Measurements from ENCODE around the gene LDB2.

LDB2 gene

DNA sequence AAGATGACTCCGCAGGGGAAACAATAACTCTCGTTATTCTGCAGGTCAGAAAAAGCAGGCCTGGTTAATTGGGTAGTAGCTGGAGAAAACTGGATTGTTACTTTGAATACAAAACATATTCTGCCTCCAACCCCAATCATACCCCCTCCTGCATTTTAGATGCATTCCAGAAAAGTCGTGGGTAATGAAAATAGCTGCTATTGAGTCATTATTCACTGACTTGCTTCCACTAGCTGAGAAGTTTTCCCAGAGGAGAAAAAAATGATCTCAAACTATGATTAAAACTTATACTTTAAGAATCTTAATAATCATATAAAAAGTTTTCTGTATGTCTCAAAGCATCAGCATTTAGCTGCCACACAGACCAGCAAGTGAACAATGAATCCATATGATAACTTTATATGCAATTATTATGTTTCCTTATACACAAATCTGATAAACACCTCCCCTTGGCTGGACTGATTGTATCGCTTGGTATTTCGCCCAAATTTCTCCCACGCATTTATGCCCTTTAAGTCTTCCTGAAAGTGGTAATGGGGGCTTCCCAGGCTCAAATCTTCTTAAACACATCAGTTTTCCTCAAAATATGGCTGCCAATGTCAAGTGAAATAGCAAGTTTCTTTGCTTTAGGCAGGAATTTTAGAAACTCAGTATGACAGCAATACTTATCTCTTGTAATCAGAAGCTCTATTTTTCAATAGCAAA lies 181.0 kb downstream of the LDB2 start:
- TF ChIP-seq EGR1 (IDR thresholded peaks at IDR 0.05), result no peak
- no peak for TF ChIP-seq TCF12 (IDR thresholded peaks at IDR 0.05; ENCODE audit: low read depth)
- no peak for TF ChIP-seq CREB1 (IDR thresholded peaks at IDR 0.05; ENCODE audit: low read depth)
- TF ChIP-seq YY1 (IDR thresholded peaks at IDR 0.05; ENCODE audit: low read depth), result no peak
- no peak for TF ChIP-seq TAF1 (IDR thresholded peaks at IDR 0.05; ENCODE audit: low read depth)
- no peak for TF ChIP-seq NFIC (IDR thresholded peaks at IDR 0.05)
- TF ChIP-seq ZBTB7A (IDR thresholded peaks at IDR 0.05; ENCODE audit: low read depth), result no peak

- TF ChIP-seq RAD21 (IDR thresholded peaks at IDR 0.05; ENCODE audit: low read depth) (no peak), ZBTB7A (IDR thresholded peaks at IDR 0.05; ENCODE audit: low read depth) (no peak), TEAD4 (IDR thresholded peaks at IDR 0.05) (no peak), TAF1 (IDR thresholded peaks at IDR 0.05; ENCODE audit: low read depth) (no peak), YY1 (IDR thresholded peaks at IDR 0.05; ENCODE audit: low read depth) (no peak)
These were observed 183.0 kb downstream of the LDB2 start for GRCh38 chr4:16715482-16715881.

DNA sequence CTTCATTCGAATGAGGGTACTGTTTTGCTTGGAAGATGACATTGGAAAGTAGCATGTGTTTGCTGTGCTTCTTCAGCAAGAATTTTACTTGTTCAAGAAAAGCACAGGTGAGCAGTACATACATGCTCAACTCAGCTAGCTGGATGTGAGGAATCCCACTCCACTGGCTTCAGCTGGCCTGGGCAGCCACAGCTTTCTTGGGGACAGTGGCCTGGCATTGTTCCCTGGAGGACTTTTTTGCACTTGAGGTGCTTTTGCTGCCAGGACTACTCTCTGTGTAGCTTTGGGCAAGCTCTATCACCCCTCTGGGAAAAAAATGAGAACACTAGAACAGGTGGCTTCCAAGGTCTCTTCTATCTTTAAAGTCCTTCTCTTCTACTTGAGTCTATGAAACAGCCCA lies 184.3 kb downstream of the LDB2 start:
- no peak for TF ChIP-seq EGR1 (IDR thresholded peaks at IDR 0.05)
- TF ChIP-seq, protein P1, sequence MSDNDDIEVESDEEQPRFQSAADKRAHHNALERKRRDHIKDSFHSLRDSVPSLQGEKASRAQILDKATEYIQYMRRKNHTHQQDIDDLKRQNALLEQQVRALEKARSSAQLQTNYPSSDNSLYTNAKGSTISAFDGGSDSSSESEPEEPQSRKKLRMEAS (IDR thresholded peaks at IDR 0.05), result no peak
- TF ChIP-seq CEBPB (IDR thresholded peaks at IDR 0.05), result no peak
- no peak for TF ChIP-seq YY1 (IDR thresholded peaks at IDR 0.05; ENCODE audit: low read depth)

GRCh38 chr4:16713696-16714095 lies 184.7 kb downstream of the LDB2 start:
- TF ChIP-seq EP300 (IDR thresholded peaks at IDR 0.05; ENCODE audit: borderline replicate concordance), result no peak
- no peak for TF ChIP-seq TCF12 (IDR thresholded peaks at IDR 0.05; ENCODE audit: low read depth)
- TF ChIP-seq TEAD4 (IDR thresholded peaks at IDR 0.05), result no peak
- no peak for TF ChIP-seq CEBPB (IDR thresholded peaks at IDR 0.05)
- TF ChIP-seq FOXM1 (IDR thresholded peaks at IDR 0.05; ENCODE audit: borderline replicate concordance, low read depth), result no peak
- no peak for TF ChIP-seq CREB1 (IDR thresholded peaks at IDR 0.05; ENCODE audit: low read depth)
- no peak for TF ChIP-seq ZBTB7A (IDR thresholded peaks at IDR 0.05; ENCODE audit: low read depth)
- no peak for TF ChIP-seq RAD21 (IDR thresholded peaks at IDR 0.05; ENCODE audit: low read depth)
- no peak for TF ChIP-seq REST (IDR thresholded peaks at IDR 0.05; ENCODE audit: low read depth)
- no peak for TF ChIP-seq EGR1 (IDR thresholded peaks at IDR 0.05)
- TF ChIP-seq NFIC (IDR thresholded peaks at IDR 0.05), result no peak
- no peak for TF ChIP-seq YY1 (IDR thresholded peaks at IDR 0.05; ENCODE audit: low read depth)
- TF ChIP-seq, protein P1 (IDR thresholded peaks at IDR 0.05), result no peak
- no peak for TF ChIP-seq TAF1 (IDR thresholded peaks at IDR 0.05; ENCODE audit: low read depth)
- TF ChIP-seq, protein P2, sequence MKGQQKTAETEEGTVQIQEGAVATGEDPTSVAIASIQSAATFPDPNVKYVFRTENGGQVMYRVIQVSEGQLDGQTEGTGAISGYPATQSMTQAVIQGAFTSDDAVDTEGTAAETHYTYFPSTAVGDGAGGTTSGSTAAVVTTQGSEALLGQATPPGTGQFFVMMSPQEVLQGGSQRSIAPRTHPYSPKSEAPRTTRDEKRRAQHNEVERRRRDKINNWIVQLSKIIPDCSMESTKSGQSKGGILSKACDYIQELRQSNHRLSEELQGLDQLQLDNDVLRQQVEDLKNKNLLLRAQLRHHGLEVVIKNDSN (IDR thresholded peaks at IDR 0.05), result no peak

GRCh38 chr4:16713271-16713670 lies 185.2 kb downstream of the LDB2 start:
- TF ChIP-seq, protein P1 (IDR thresholded peaks at IDR 0.05), result no peak
- TF ChIP-seq ZBTB7A (IDR thresholded peaks at IDR 0.05; ENCODE audit: low read depth), result no peak
- TF ChIP-seq YY1 (IDR thresholded peaks at IDR 0.05; ENCODE audit: low read depth), result no peak
- no peak for TF ChIP-seq TCF12 (IDR thresholded peaks at IDR 0.05; ENCODE audit: low read depth)
- no peak for TF ChIP-seq FOXM1 (IDR thresholded peaks at IDR 0.05; ENCODE audit: borderline replicate concordance, low read depth)
- TF ChIP-seq EGR1 (IDR thresholded peaks at IDR 0.05), result no peak

- TF ChIP-seq CEBPB (IDR thresholded peaks at IDR 0.05), result no peak
These were observed 188.2 kb downstream of the LDB2 start for GRCh38 chr4:16710198-16710597.

- TF ChIP-seq CEBPB (IDR thresholded peaks at IDR 0.05), result no peak
- no peak for TF ChIP-seq EGR1 (IDR thresholded peaks at IDR 0.05)
- TF ChIP-seq FOXM1 (IDR thresholded peaks at IDR 0.05; ENCODE audit: borderline replicate concordance, low read depth), result no peak
- TF ChIP-seq, protein P2 (IDR thresholded peaks at IDR 0.05), result no peak
- TF ChIP-seq TAF1 (IDR thresholded peaks at IDR 0.05; ENCODE audit: low read depth), result no peak
- TF ChIP-seq, protein P1 (IDR thresholded peaks at IDR 0.05), result no peak
- no peak for TF ChIP-seq TEAD4 (IDR thresholded peaks at IDR 0.05)
These were observed 190.6 kb downstream of the LDB2 start for GRCh38 chr4:16707874-16708273.

DNA sequence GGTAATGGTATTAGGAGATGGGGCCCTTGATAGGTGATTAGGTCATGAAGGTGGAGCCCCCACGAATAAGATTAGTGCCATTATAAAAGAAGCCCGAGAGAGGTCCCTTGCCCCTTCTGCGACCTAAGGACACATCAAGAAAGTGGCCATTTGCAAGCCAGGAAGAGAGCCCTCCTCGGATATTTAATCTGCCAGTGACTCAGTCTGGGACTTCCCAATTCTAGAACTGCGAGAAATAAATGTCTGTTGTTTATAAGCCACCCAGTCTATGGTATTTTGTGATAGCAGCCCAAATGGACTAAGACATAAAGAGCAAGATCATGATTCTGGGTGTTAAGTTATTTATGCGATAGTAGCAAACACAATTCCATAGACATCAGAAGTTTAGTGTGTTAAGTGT lies 192.2 kb downstream of the LDB2 start:
- TF ChIP-seq EP300 (IDR thresholded peaks at IDR 0.05; ENCODE audit: borderline replicate concordance) (no peak), TCF12 (IDR thresholded peaks at IDR 0.05; ENCODE audit: low read depth) (no peak), CEBPB (IDR thresholded peaks at IDR 0.05) (no peak), EGR1 (IDR thresholded peaks at IDR 0.05) (no peak), TEAD4 (IDR thresholded peaks at IDR 0.05) (no peak), RAD21 (IDR thresholded peaks at IDR 0.05; ENCODE audit: low read depth) (no peak), YY1 (IDR thresholded peaks at IDR 0.05; ENCODE audit: low read depth) (no peak), TAF1 (IDR thresholded peaks at IDR 0.05; ENCODE audit: low read depth) (no peak), CREB1 (IDR thresholded peaks at IDR 0.05; ENCODE audit: low read depth) (no peak), NFIC (IDR thresholded peaks at IDR 0.05) (no peak), ZBTB7A (IDR thresholded peaks at IDR 0.05; ENCODE audit: low read depth) (no peak), REST (IDR thresholded peaks at IDR 0.05; ENCODE audit: low read depth) (no peak)
- TF ChIP-seq, protein P2 (IDR thresholded peaks at IDR 0.05), result no peak
- TF ChIP-seq, protein P1 (IDR thresholded peaks at IDR 0.05), result no peak
